Thyroid gland (tissue), 4 donors: Measurements from ENCODE around the gene OXGR1. TPM values are rescaled to one million over a fixed set of nuclear protein-coding genes. Genes with fewer than 3 reads are reported as not detected.
A peak's percentile ranks its signal among the peaks of the same experiment; 100 is the strongest.

Experiments used
- DNase-seq, 2 donors: peaks; one replicate each; pipeline ENCODE4 v3.0.0-alpha.2; 2019
- H3K27ac ChIP-seq, 3 donors: fragments of 200-600 bp; sonication (generic); 1 replicate in 2 of 3; 2 replicates in 1 of 3; pipeline ENCODE4 v1.5.1; 2016 to 2019; ENCODE audit warnings: mild to moderate bottlenecking in 1 of 3, moderate library complexity in 1 of 3
- H3K27me3 ChIP-seq: fragments of 200-600 bp; sonication (generic); one replicate; pipeline ENCODE4 v1.5.1; 2019
- H3K36me3 ChIP-seq, 2 donors: fragments of 200-600 bp; sonication (generic); one replicate each; pipeline ENCODE4 v1.5.1; 2016 to 2019
- H3K4me1 ChIP-seq, 2 donors: fragments of 200-600 bp; sonication (generic); one replicate each; pipeline ENCODE4 v1.5.1; 2017 to 2019
- H3K4me3 ChIP-seq, 3 donors: fragments of 200-600 bp; sonication (generic); replicated peaks in 1 of 3; 1 replicate in 2 of 3; 2 replicates in 1 of 3; pipeline ENCODE4 v1.5.1; 2016; ENCODE audit warnings: mild to moderate bottlenecking in 1 of 3
- H3K9me3 ChIP-seq: fragments of 200-600 bp; sonication (generic); one replicate; pipeline ENCODE4 v1.5.1; 2017
- POLR2A ChIP-seq, 2 donors: fragments of 450-650 bp; IDR thresholded peaks; one replicate each; pipeline ENCODE4 v1.6.1; 2017; ENCODE audit warnings: antibody characterized with exemption in 2 of 2, mild to moderate bottlenecking in 2 of 2, moderate library complexity in 1 of 2
- WGBS, 2 donors: methylation state at CpG; one replicate each; pipeline ENCODE4 v1.1.5; 2017; 5-methylcytosine and 5-hydroxymethylcytosine counted together
- intact Hi-C: fragments of 100-400 bp; cut with DNase I; formaldehyde crosslinking; loops from one replicate; pipeline ENCODE4 v1.15.1; 2023
- total RNA-seq, 4 donors: library from RNA; depleted of rRNA; stranded (reverse); fragments of >200 nt; gene quantifications; one replicate each; pipeline ENCODE4 v1.2.3, GENCODE V29; 2016
- TF ChIP-seq, protein P1 (sequence below), 6 experiments: fragments of 200-600 bp in 3 of 6; fragments of 450-650 bp in 3 of 6; sonication (generic) in 3 of 6; IDR thresholded peaks; one replicate each; pipeline ENCODE4 v1.5.1; 2016 to 2019; ENCODE audit warnings: antibody characterized with exemption in 6 of 6, mild to moderate bottlenecking in 2 of 6, inconsistent platforms in 1 of 6, moderate library complexity in 1 of 6

Gene OXGR1
- total RNA-seq, 4 donors from 2014 or later = 1.2 to 6.7 (median 4.4) TPM

DNA sequence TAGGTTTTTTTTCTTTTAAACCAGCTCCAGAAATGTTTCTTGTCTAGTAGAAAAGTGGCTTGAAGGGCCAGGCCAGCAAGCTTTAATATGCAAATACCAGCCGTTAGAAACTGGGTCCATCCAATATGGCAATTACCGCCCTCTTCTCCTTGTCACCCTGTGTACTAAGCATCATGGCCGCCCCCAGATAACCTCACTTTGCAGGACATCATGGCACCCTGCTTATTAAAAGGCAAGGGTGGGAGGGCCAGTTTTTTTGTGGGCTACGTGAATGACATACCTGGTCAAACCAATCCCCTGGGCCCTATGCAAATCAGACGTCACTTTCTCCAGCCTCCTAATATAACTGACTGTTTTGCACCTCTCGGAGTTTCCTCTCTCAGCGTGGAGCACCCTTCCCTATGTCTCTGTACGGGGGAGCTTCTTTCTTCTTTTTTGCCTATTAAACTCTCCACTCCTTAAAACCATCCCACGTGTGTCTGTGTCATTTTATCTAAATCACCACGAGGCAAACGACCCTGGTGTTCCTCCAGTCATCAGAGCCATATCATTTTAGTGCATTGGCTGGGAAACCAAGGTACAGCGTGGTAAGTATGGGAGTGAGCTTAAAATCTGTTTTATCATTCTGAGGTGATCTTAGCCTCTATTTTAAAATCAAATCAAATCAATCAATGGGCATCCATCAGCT lies 27.7 kb downstream of the OXGR1 start:
- intact Hi-C loops = no loop called here

DNA sequence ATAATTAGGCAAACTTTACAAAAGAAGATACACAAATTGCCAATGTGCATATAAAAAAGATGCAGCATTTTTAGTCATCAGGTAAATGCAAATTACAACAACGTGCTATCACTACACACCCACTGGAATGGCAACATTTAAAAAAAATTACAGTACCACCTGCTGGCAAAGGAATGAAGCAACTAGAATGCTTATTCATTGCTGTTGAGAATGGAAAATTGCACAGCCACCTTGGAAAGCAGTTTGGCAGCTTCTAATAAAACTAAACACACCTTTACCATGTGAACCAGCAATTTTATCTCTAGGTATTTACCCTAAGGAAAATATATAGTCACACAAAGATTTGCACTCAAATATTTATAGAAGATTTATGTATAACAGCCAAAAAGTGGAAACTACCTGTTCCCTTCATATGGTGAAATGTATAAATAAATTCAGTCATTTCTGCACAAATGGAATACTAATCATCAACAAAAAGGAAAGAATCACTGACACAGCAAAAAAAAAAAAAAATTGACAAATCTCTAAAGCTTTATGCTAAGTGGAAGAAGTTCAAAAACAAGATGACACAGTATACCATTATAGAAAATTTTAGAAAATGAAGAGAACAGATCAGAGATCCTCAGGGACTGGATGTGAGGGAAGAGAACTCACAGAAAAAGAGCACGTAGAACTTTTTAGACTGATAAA lies 30.3 kb downstream of the OXGR1 start:
- TF ChIP-seq, protein P1, sequence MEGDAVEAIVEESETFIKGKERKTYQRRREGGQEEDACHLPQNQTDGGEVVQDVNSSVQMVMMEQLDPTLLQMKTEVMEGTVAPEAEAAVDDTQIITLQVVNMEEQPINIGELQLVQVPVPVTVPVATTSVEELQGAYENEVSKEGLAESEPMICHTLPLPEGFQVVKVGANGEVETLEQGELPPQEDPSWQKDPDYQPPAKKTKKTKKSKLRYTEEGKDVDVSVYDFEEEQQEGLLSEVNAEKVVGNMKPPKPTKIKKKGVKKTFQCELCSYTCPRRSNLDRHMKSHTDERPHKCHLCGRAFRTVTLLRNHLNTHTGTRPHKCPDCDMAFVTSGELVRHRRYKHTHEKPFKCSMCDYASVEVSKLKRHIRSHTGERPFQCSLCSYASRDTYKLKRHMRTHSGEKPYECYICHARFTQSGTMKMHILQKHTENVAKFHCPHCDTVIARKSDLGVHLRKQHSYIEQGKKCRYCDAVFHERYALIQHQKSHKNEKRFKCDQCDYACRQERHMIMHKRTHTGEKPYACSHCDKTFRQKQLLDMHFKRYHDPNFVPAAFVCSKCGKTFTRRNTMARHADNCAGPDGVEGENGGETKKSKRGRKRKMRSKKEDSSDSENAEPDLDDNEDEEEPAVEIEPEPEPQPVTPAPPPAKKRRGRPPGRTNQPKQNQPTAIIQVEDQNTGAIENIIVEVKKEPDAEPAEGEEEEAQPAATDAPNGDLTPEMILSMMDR (IDR thresholded peaks at IDR 0.05) = no peak
- no peak for TF ChIP-seq POLR2A (IDR thresholded peaks at IDR 0.05)
- WGBS, 2 donors = 83 to 85% methylated on average over 2 of the region's 2 CpGs

More for the DNA sequence above, 27.7 kb downstream of the OXGR1 start:
- Histone ChIP-seq H3K4me1 (no peaks in the 10 kb centered on the region), H3K9me3 (no peaks in the 10 kb centered on the region), H3K4me3 (no peak overlapping the region), H3K36me3 (no peaks in the 10 kb centered on the region), H3K27me3 (no peaks in the 10 kb centered on the region), H3K27ac (no peak overlapping the region)
- no peak for DNase-seq
- TF ChIP-seq, protein P1 (IDR thresholded peaks at IDR 0.05) = no peak
- TF ChIP-seq POLR2A (IDR thresholded peaks at IDR 0.05) = no peak
- WGBS, 2 donors = 94 to 98% methylated on average over 12 of the region's 12 CpGs

DNA sequence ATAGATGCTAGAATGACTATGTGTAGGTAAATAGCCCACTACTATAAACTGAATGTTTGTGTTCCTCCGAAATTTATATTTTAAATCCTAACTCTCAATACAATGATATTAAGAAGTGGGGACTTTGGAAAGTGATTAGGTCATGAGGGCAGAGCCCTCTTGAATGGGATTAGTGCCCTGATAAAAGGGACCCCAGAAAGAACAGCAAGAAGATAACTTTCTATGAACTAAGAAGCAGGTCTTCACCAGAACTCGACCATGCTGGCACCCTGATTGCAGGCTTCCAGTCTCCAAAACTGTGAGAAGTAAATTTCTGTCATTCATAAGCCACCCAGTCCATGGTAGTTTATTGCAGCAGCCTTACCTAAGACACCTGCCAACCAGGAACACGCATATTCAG lies 33.9 kb downstream of the OXGR1 start:
- Histone ChIP-seq H3K36me3 (no peaks in the 10 kb centered on the region), H3K27ac (no peak overlapping the region), H3K4me1 (peaks cover 0 to 7% of the 10 kb centered on the region in 2 donors), H3K9me3 (no peaks in the 10 kb centered on the region), H3K4me3 (no peak overlapping the region), H3K27me3 (no peaks in the 10 kb centered on the region)
- DNase-seq = no peak
- TF ChIP-seq, protein P1 (IDR thresholded peaks at IDR 0.05) = no peak
- TF ChIP-seq POLR2A (IDR thresholded peaks at IDR 0.05) = no peak
- WGBS, 2 donors = 91 to 95% methylated on average over 3 of the region's 3 CpGs
- intact Hi-C loops = no loop called here

More for the DNA sequence above, 30.3 kb downstream of the OXGR1 start:
- H3K4me3 ChIP-seq = no peak overlapping the region
- no peaks in the 10 kb centered on the region for H3K9me3 ChIP-seq
- H3K27ac ChIP-seq = no peak overlapping the region
- DNase-seq = no peak
- H3K36me3 ChIP-seq = no peaks in the 10 kb centered on the region
- H3K27me3 ChIP-seq = no peaks in the 10 kb centered on the region
- intact Hi-C loops = no loop called here
- H3K4me1 ChIP-seq = no peaks in the 10 kb centered on the region

DNA sequence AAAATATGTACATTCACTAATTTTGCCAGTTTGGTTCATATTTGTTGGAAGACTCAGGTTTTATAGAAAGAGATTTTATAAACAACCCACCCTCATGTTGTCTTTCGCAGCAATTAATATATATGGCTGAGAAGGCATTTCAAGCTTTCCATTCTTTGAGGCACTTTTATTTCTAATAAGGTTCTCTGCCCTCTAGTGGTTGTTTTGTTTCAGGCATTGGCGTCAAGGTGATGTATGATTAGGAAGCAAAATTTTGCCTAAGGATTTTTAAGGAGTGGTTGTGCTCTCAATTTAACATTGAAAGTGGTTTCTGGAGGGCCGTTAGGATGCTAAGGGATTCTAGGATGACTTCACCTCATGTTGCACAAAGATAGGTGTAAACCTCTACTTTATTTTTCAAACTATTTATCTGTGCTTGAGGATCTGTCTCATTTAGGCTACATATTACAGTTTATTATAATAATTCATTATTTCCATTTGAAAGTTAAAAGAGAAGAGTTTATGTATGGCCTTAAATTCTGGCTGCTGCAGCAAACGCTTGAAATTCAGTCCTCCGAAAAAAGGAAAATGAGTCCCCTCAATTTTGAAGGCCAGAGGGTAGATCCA lies 35.9 kb downstream of the OXGR1 start:
- intact Hi-C loops = loop anchor here (10.0 kb wide), 1 partner anchor 134 kb away; no protein-coding TSS in a partner anchor
- 40 to 43% methylated on average over 5 of the region's 5 CpGs for WGBS, 2 donors

More for the DNA sequence above, 35.9 kb downstream of the OXGR1 start:
- H3K4me1 ChIP-seq = peaks cover 0 to 7% of the 10 kb centered on the region in 2 donors
- H3K27ac ChIP-seq = no peak overlapping the region
- DNase-seq = peak; percentile 13 to 20
- no peak overlapping the region for H3K4me3 ChIP-seq
- TF ChIP-seq, protein P1 (IDR thresholded peaks at IDR 0.05) = peak; percentile 30 to 74 (median 64)
- no peak for TF ChIP-seq POLR2A (IDR thresholded peaks at IDR 0.05)
- H3K9me3 ChIP-seq = no peaks in the 10 kb centered on the region
- no peaks in the 10 kb centered on the region for H3K36me3 ChIP-seq
- H3K27me3 ChIP-seq = no peaks in the 10 kb centered on the region
